NB4 (cell line): Measurements from ENCODE around the gene EIF1AD.

Experiments used
- DNase-seq: peaks from one replicate; pipeline ENCODE4 v3.0.0; 2010; ENCODE audit warnings: low read depth
- H3K4me3 ChIP-seq: one replicate; pipeline ENCODE4 v1.5.1; 2011; ENCODE audit warnings: mild to moderate bottlenecking, low read depth, low read length, moderate library complexity
- CTCF ChIP-seq: IDR thresholded peaks from one replicate; pipeline ENCODE4 v1.5.1; 2012; ENCODE audit warnings: low read depth, low read length
- MAX ChIP-seq: IDR thresholded peaks from 2 replicates; pipeline ENCODE4 v1.6.1; 2011; ENCODE audit warnings: low read depth, low read length
- MYC ChIP-seq: IDR thresholded peaks from 2 replicates; pipeline ENCODE4 v1.6.1; 2011; ENCODE audit warnings: low read depth, low read length
- POLR2A ChIP-seq: IDR thresholded peaks from 2 replicates; pipeline ENCODE4 v1.6.1; 2011; ENCODE audit warnings: mild to moderate bottlenecking; ENCODE audit not compliant: insufficient read length; ENCODE audit errors: extremely low read depth

EIF1AD gene

GRCh38 chr11:65981972-65982823, 19.8 kb downstream of the EIF1AD start:
- no peak for TF ChIP-seq MYC
- TF ChIP-seq POLR2A: no peak
- no peak for TF ChIP-seq MAX
- TF ChIP-seq CTCF: no peak
- no peak for DNase-seq
- no peak overlapping the region for H3K4me3 ChIP-seq

DNA sequence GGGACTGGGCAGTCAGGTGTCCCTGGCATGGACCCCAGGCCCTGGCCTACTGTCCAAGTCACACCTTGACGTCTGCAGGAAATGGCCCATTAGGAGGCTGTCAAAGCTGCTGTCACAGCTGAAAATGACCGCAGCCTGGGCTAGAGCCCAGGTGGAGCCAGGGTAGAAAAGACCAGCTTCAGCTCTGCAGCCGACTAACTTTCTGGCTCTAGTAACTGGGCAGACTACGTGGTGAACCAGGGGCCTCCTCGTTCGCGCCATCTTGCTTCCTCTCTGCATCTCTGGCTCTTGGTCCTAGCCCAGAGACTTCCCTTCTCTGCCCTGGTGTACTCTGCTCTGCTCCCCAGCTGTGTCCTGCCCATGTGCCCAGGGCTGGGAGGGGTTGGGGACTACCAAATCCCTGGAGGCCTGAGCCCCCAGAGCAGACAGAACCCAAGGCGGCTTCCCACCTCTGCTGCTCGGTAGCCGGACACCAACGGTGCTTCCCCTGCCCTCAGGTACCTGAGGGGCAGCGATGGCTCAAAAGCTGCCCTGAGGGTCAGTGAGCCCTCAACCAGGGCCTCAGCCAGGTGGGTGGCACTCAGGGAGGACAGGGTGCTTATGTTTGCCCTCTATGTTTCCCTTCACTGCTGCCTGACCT, 20.7 kb downstream of the EIF1AD start:
- no peak overlapping the region for H3K4me3 ChIP-seq
- DNase-seq: no peak
- TF ChIP-seq CTCF (no peak), MAX (no peak), POLR2A (no peak), MYC (no peak)

DNA sequence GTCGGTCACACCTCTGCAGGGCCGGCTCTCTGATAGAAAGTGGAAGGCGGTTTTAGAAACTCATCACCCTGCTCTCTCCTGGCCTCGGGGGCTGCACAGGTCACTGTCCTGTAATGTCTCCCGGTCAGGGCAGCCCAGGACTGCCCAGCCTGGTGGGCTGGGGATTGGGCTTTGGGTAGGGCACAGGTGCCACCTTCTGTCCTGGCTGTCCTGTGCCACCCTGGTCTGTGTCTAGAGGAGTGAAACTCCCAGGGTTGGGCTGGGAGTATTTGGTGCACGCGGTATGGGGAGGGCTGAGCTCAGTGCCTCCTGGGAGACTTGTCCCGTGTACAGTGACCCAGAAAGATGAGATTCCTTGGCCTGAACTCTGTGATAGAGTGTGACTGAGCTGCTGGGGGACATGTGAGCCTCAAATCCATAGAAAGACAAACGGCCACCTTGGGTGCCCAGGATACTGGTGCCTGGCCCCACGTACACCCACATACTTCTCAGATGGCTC, 22.6 kb downstream of the EIF1AD start:
- no peak for DNase-seq
- H3K4me3 ChIP-seq: no peak overlapping the region
- TF ChIP-seq POLR2A (no peak), CTCF (no peak), MAX (no peak), MYC (no peak)

- DNase-seq: no peak
- TF ChIP-seq MYC (no peak), CTCF (no peak), MAX (no peak), POLR2A (no peak)
- H3K4me3 ChIP-seq: no peak overlapping the region
Observed at GRCh38 chr11:65978391-65979238, 23.3 kb downstream of the EIF1AD start.

GRCh38 chr11:65977621-65978390, 24.2 kb downstream of the EIF1AD start:
- no peak for DNase-seq
- no peak overlapping the region for H3K4me3 ChIP-seq
- TF ChIP-seq MYC: no peak
- no peak for TF ChIP-seq POLR2A
- TF ChIP-seq MAX: no peak
- no peak for TF ChIP-seq CTCF
